Bone marrow (tissue), 2 donors: Measurements from ENCODE around the gene AKR1B15.
"Not testable (repeated sequence)": the region's sequence is repeated elsewhere in the genome, so short reads cannot be mapped to it uniquely, and the experiment has no call there.

ENCODE experiments used
- DNase-seq, 2 donors: peaks; one replicate each; lab custom pipeline; 2025; lab: John Stamatoyannopoulos, UW

The AKR1B15 gene

GRCh38 chr7:134563398-134563749 is 14.5 kb downstream of the AKR1B15 start:
- not testable (repeated sequence) for DNase-seq

- DNase-seq: no peak
These were observed 16.8 kb downstream of the AKR1B15 start for GRCh38 chr7:134565643-134566136.

- DNase-seq: no peak
These were observed 18.5 kb downstream of the AKR1B15 start for GRCh38 chr7:134567368-134567767.

- DNase-seq: not testable (repeated sequence)
These were observed 21.1 kb downstream of the AKR1B15 start for GRCh38 chr7:134569962-134570361.

GRCh38 chr7:134571101-134571500 is 22.2 kb downstream of the AKR1B15 start:
- no peak for DNase-seq

- DNase-seq: no peak
These were observed 23.0 kb downstream of the AKR1B15 start for GRCh38 chr7:134571746-134572461.

GRCh38 chr7:134574322-134574721 is 25.4 kb downstream of the AKR1B15 start:
- DNase-seq: no peak

GRCh38 chr7:134584290-134584689 is 35.4 kb downstream of the AKR1B15 start:
- DNase-seq: no peak

GRCh38 chr7:134585897-134586296 is 37.0 kb downstream of the AKR1B15 start:
- no peak for DNase-seq

- DNase-seq: no peak
These were observed 38.8 kb downstream of the AKR1B15 start for GRCh38 chr7:134587750-134588149.

- DNase-seq: no peak
These were observed 40.6 kb downstream of the AKR1B15 start for GRCh38 chr7:134589491-134589941.

- no peak for DNase-seq
These were observed 44.9 kb downstream of the AKR1B15 start for GRCh38 chr7:134593530-134594392.

GRCh38 chr7:134594877-134595276 is 46.0 kb downstream of the AKR1B15 start:
- DNase-seq: no peak

GRCh38 chr7:134599371-134599770 is 50.5 kb downstream of the AKR1B15 start:
- DNase-seq: no peak

GRCh38 chr7:134601459-134601858 is 52.5 kb downstream of the AKR1B15 start:
- DNase-seq: no peak

GRCh38 chr7:134602881-134603451 is 54.1 kb downstream of the AKR1B15 start:
- DNase-seq: no peak

- peak in 1 of 2 donors; percentile 55 for DNase-seq
These were observed 57.3 kb downstream of the AKR1B15 start for GRCh38 chr7:134605978-134606923.

- no peak for DNase-seq
These were observed 62.8 kb downstream of the AKR1B15 start for GRCh38 chr7:134611611-134612151.

- DNase-seq: no peak
These were observed 63.3 kb downstream of the AKR1B15 start for GRCh38 chr7:134612197-134612596.

GRCh38 chr7:134613623-134614347 is 64.9 kb downstream of the AKR1B15 start:
- DNase-seq: no peak

- no peak for DNase-seq
These were observed 67.7 kb downstream of the AKR1B15 start for GRCh38 chr7:134616611-134617010.
